SK-N-SH treated with all-trans-retinoic acid at 6 μM for 48 hours (cell line): ENCODE results near the gene HS1BP3.
A peak's percentile ranks its signal among the peaks of the same experiment; 100 is the strongest.

ENCODE experiments used
- ATAC-seq: fragments of 200-7000 bp; cut with Tn5 transposase; 3 replicates; pipeline ENCODE4 v1.9.1; 2020; ENCODE audit warnings: mild to moderate bottlenecking, moderate library complexity
- ARNTL ChIP-seq: fragments of 450-650 bp; formaldehyde crosslinking; IDR thresholded peaks from 2 replicates; pipeline ENCODE4 v1.5.0; 2020; ENCODE audit warnings: low read depth, mild to moderate bottlenecking, moderate library complexity, borderline replicate concordance
- BACH2 ChIP-seq: fragments of 250-450 bp; sonication (Bioruptor Pico); IDR thresholded peaks from 2 replicates; pipeline ENCODE4 v1.9.0; 2021; ENCODE audit warnings: mild to moderate bottlenecking, borderline replicate concordance
- CREB5 ChIP-seq: fragments of 250-450 bp; sonication (Bioruptor Pico); IDR thresholded peaks from 2 replicates; pipeline ENCODE4 v1.5.1; 2020; ENCODE audit warnings: low read depth, mild to moderate bottlenecking, moderate library complexity
- CSDC2 ChIP-seq: fragments of 250-450 bp; sonication (Bioruptor Pico); IDR thresholded peaks from 2 replicates; pipeline ENCODE4 v1.5.0; 2020; ENCODE audit warnings: mild to moderate bottlenecking, moderate library complexity
- CSRNP3 ChIP-seq: fragments of 250-450 bp; sonication (Bioruptor Pico); IDR thresholded peaks from 2 replicates; pipeline ENCODE4 v1.5.1; 2021; ENCODE audit warnings: mild to moderate bottlenecking, moderate library complexity
- ESRRG ChIP-seq: fragments of 250-450 bp; sonication (Bioruptor Pico); IDR thresholded peaks from 2 replicates; pipeline ENCODE4 v1.6.1; 2021; ENCODE audit warnings: mild to moderate bottlenecking
- GLIS3 ChIP-seq: fragments of 250-450 bp; sonication (Bioruptor Pico); IDR thresholded peaks from 2 replicates; pipeline ENCODE4 v1.5.0; 2020; ENCODE audit warnings: mild to moderate bottlenecking, moderate library complexity
- ISL1 ChIP-seq: fragments of 250-450 bp; sonication (Bioruptor Pico); IDR thresholded peaks from 2 replicates; pipeline ENCODE4 v2.1.2; 2022; ENCODE audit warnings: mild to moderate bottlenecking, moderate library complexity
- POU6F1 ChIP-seq: fragments of 250-450 bp; sonication (Bioruptor Pico); IDR thresholded peaks from 2 replicates; pipeline ENCODE4 v1.8.0; 2021; ENCODE audit warnings: low read depth, mild to moderate bottlenecking, moderate library complexity, borderline replicate concordance
- PPARA ChIP-seq: fragments of 250-450 bp; sonication (Bioruptor Pico); IDR thresholded peaks from 2 replicates; pipeline ENCODE4 v1.5.0; 2020; ENCODE audit warnings: mild to moderate bottlenecking, borderline replicate concordance
- RARB ChIP-seq: fragments of 250-450 bp; sonication (Bioruptor Pico); IDR thresholded peaks from 2 replicates; pipeline ENCODE4 v1.8.0; 2021; ENCODE audit warnings: mild to moderate bottlenecking, moderate library complexity
- SNAI2 ChIP-seq: fragments of 250-450 bp; sonication (Bioruptor Pico); IDR thresholded peaks from 2 replicates; pipeline ENCODE4 v1.5.0; 2020; ENCODE audit warnings: mild to moderate bottlenecking, moderate library complexity
- TCF4 ChIP-seq: fragments of 250-450 bp; sonication (Bioruptor Pico); IDR thresholded peaks from 2 replicates; pipeline ENCODE4 v1.8.0; 2021; ENCODE audit warnings: mild to moderate bottlenecking, moderate library complexity, borderline replicate concordance
- TOX ChIP-seq: fragments of 250-450 bp; sonication (Bioruptor Pico); IDR thresholded peaks from 2 replicates; pipeline ENCODE4 v1.8.0; 2021; ENCODE audit warnings: mild to moderate bottlenecking, moderate library complexity, borderline replicate concordance
- TSHZ2 ChIP-seq: fragments of 250-450 bp; sonication (Bioruptor Pico); IDR thresholded peaks from 2 replicates; pipeline ENCODE4 v1.5.0; 2020; ENCODE audit warnings: mild to moderate bottlenecking, moderate library complexity
- ZC3H10 ChIP-seq: fragments of 250-450 bp; sonication (Bioruptor Pico); IDR thresholded peaks from 2 replicates; pipeline ENCODE4 v1.5.1; 2021; ENCODE audit warnings: mild to moderate bottlenecking, moderate library complexity
- ZFP3 ChIP-seq: fragments of 250-450 bp; sonication (Bioruptor Pico); IDR thresholded peaks from 2 replicates; pipeline ENCODE4 v1.5.0; 2020; ENCODE audit warnings: mild to moderate bottlenecking, moderate library complexity
- ZFP30 ChIP-seq: fragments of 450-650 bp; formaldehyde crosslinking; IDR thresholded peaks from 2 replicates; pipeline ENCODE4 v1.5.0; 2022; ENCODE audit warnings: mild to moderate bottlenecking, moderate library complexity
- ZNF565 ChIP-seq: fragments of 450-650 bp; formaldehyde crosslinking; conservative IDR thresholded peaks from 2 replicates; pipeline ENCODE4 v1.5.0; 2020; ENCODE audit warnings: low read depth, mild to moderate bottlenecking, moderate library complexity
- ZNF70 ChIP-seq: fragments of 450-650 bp; formaldehyde crosslinking; IDR thresholded peaks from 2 replicates; pipeline ENCODE4 v1.5.0; 2020; ENCODE audit warnings: mild to moderate bottlenecking, moderate library complexity
- ZNF8 ChIP-seq: fragments of 450-650 bp; formaldehyde crosslinking; IDR thresholded peaks from 2 replicates; pipeline ENCODE4 v1.5.0; 2020; ENCODE audit warnings: mild to moderate bottlenecking, moderate library complexity

The HS1BP3 gene

GRCh38 chr2:20611077-20611843 lies 39.6 kb downstream of the HS1BP3 start:
- peak; percentile 27; the same call in 2 of the 3 replicates for ATAC-seq
- TF ChIP-seq ZC3H10 (no peak), TSHZ2 (CRISPR knock-in tag) (no peak), ISL1 (CRISPR knock-in tag) (no peak), ARNTL (CRISPR knock-in tag) (no peak), GLIS3 (CRISPR knock-in tag) (no peak), BACH2 (CRISPR knock-in tag) (no peak), CSDC2 (no peak), TOX (no peak), CSRNP3 (CRISPR knock-in tag) (no peak), ZNF8 (CRISPR knock-in tag) (no peak), PPARA (CRISPR knock-in tag) (no peak), ZFP3 (no peak)

- ATAC-seq: no peak
- TF ChIP-seq TCF4 (no peak), CSDC2 (no peak), CREB5 (CRISPR knock-in tag) (no peak), SNAI2 (CRISPR knock-in tag) (no peak), BACH2 (CRISPR knock-in tag) (no peak), TOX (no peak), GLIS3 (CRISPR knock-in tag) (no peak), ISL1 (CRISPR knock-in tag) (no peak), ZNF70 (no peak)
These were observed 40.9 kb downstream of the HS1BP3 start for GRCh38 chr2:20609995-20610357.

GRCh38 chr2:20609349-20609994 lies 41.4 kb downstream of the HS1BP3 start:
- ATAC-seq: peak; percentile 37
- TF ChIP-seq ZC3H10 (no peak), POU6F1 (no peak), ZNF565 (no peak), ESRRG (CRISPR knock-in tag) (no peak), ISL1 (CRISPR knock-in tag) (no peak), ZNF8 (CRISPR knock-in tag) (no peak), GLIS3 (CRISPR knock-in tag) (no peak), CSDC2 (no peak), RARB (CRISPR knock-in tag) (no peak), TOX (no peak), ARNTL (CRISPR knock-in tag) (no peak), BACH2 (CRISPR knock-in tag) (no peak), TCF4 (no peak), ZFP30 (no peak), ZNF70 (no peak)
- TF ChIP-seq, all 23 proteins: peak for 0
